Smooth muscle cell (in vitro differentiated cells): ENCODE data around the gene TRIM50. TPM values are rescaled to one million over a fixed set of nuclear protein-coding genes. Genes with fewer than 3 reads are reported as not detected.
A peak's percentile ranks its signal among the peaks of the same experiment; 100 is the strongest.
"Not testable (repeated sequence)": the region's sequence is repeated elsewhere in the genome, so short reads cannot be mapped to it uniquely, and the experiment has no call there.

Source experiments
- DNase-seq: peaks from one replicate; lab custom pipeline; 2025; ENCODE audit not compliant: unreplicated experiment; lab: John Stamatoyannopoulos, UW
- H2AFZ ChIP-seq: fragments of 200-600 bp; sonication (generic); 2 replicates; pipeline ENCODE4 v1.6.0; 2016; ENCODE audit warnings: antibody characterized with exemption, low read depth, mild to moderate bottlenecking
- H3F3A ChIP-seq: fragments of 200-600 bp; sonication (generic); 2 replicates; pipeline ENCODE4 v1.6.0; 2017; ENCODE audit warnings: antibody characterized with exemption, low read depth
- H3K27ac ChIP-seq: fragments of 200-600 bp; sonication (generic); 2 replicates; pipeline ENCODE4 v1.5.1; 2016; ENCODE audit warnings: low read depth, mild to moderate bottlenecking
- H3K27me3 ChIP-seq: fragments of 200-600 bp; sonication (generic); 2 replicates; pipeline ENCODE4 v1.6.1; 2016; ENCODE audit warnings: low read depth, mild to moderate bottlenecking
- H3K36me3 ChIP-seq: fragments of 200-600 bp; sonication (generic); 2 replicates; pipeline ENCODE4 v1.5.1; 2016; ENCODE audit warnings: low read depth
- H3K4me1 ChIP-seq: fragments of 200-600 bp; sonication (generic); 2 replicates; pipeline ENCODE4 v1.5.1; 2016; ENCODE audit warnings: low read depth
- H3K4me2 ChIP-seq: fragments of 200-600 bp; sonication (generic); 2 replicates; pipeline ENCODE4 v1.6.0; 2016; ENCODE audit warnings: mild to moderate bottlenecking
- H3K4me3 ChIP-seq: fragments of 200-600 bp; sonication (generic); 2 replicates; pipeline ENCODE4 v1.5.1; 2016; ENCODE audit warnings: mild to moderate bottlenecking
- H3K79me2 ChIP-seq: fragments of 200-600 bp; sonication (generic); 2 replicates; pipeline ENCODE4 v1.6.0; 2016; ENCODE audit warnings: low read depth, mild to moderate bottlenecking
- H3K9ac ChIP-seq: fragments of 200-600 bp; sonication (generic); 2 replicates; pipeline ENCODE4 v1.6.0; 2016; ENCODE audit warnings: low read depth
- H3K9me3 ChIP-seq: fragments of 200-600 bp; sonication (generic); replicated peaks from 2 replicates; pipeline ENCODE4 v1.5.1; 2016; ENCODE audit warnings: low read depth
- H4K20me1 ChIP-seq: fragments of 200-600 bp; sonication (generic); 2 replicates; pipeline ENCODE4 v1.6.0; 2016; ENCODE audit warnings: low read depth
- WGBS: methylation state at CpG from one replicate; pipeline ENCODE4 v1.1.7; 2016; ENCODE audit warnings: low lambda C conversion rate; 5-methylcytosine and 5-hydroxymethylcytosine counted together
- polyA plus RNA-seq: library from polyadenylated mRNA; unstranded; fragments of >200 nt; fragmentation: Nextera tagmentation; extraction: Ambion mirVana; gene quantifications from 2 replicates; pipeline ENCODE4 v1.2.1, GENCODE V29; 2016
- total RNA-seq: library from RNA; depleted of rRNA; stranded (reverse); fragments of >200 nt; gene quantifications from 2 replicates; pipeline ENCODE4 v1.2.3, GENCODE V29; 2014
- TF ChIP-seq, protein P1 (sequence below): fragments of 200-600 bp; sonication (generic); IDR thresholded peaks from 2 replicates; pipeline ENCODE4 v1.5.1; 2017; ENCODE audit warnings: borderline replicate concordance, mild to moderate bottlenecking, antibody characterized with exemption; ENCODE audit not compliant: insufficient read depth, poor library complexity, severe bottlenecking

Gene TRIM50
- total and polyA plus RNA-seq, 2 experiments from 2014 or later = not detected

DNA sequence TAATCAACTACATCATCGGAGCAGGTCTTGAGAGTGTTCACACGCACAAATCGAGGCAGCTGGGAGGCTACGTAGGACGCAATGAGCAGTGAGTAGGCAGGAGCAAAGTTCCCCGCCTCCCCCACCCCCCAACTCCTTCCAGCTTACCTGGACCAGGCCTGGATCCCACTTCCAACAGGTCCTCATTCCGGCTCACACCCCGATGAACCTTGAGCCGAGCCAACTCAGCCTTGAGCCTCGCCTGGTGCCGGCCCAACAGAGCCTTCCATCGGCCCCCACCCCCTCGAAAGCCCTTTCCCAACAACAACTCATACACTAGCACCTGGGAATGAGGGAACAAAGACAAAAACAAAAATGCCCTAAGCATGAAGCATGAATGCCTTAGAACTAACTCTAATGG lies 20.4 kb downstream of the TRIM50 start:
- WGBS = 95% methylated on average over 13 of the region's 13 CpGs
- H3K36me3 ChIP-seq = no peaks in the 10 kb centered on the region
- H2AFZ ChIP-seq = no peak overlapping the region
- no peak for DNase-seq
- H3K9ac ChIP-seq = no peak overlapping the region
- no peaks in the 10 kb centered on the region for H3K27me3 ChIP-seq
- no peaks in the 10 kb centered on the region for H3F3A ChIP-seq
- peak overlapping the region; percentile 71 for H3K4me3 ChIP-seq
- H4K20me1 ChIP-seq = no peaks in the 10 kb centered on the region
- no peaks in the 10 kb centered on the region for H3K9me3 ChIP-seq
- H3K4me2 ChIP-seq = peak overlapping the region; percentile 92
- H3K27ac ChIP-seq = no peak overlapping the region
- H3K4me1 ChIP-seq = peaks cover 5% of the 10 kb centered on the region
- peaks cover 7% of the 10 kb centered on the region for H3K79me2 ChIP-seq
- TF ChIP-seq, protein P1, sequence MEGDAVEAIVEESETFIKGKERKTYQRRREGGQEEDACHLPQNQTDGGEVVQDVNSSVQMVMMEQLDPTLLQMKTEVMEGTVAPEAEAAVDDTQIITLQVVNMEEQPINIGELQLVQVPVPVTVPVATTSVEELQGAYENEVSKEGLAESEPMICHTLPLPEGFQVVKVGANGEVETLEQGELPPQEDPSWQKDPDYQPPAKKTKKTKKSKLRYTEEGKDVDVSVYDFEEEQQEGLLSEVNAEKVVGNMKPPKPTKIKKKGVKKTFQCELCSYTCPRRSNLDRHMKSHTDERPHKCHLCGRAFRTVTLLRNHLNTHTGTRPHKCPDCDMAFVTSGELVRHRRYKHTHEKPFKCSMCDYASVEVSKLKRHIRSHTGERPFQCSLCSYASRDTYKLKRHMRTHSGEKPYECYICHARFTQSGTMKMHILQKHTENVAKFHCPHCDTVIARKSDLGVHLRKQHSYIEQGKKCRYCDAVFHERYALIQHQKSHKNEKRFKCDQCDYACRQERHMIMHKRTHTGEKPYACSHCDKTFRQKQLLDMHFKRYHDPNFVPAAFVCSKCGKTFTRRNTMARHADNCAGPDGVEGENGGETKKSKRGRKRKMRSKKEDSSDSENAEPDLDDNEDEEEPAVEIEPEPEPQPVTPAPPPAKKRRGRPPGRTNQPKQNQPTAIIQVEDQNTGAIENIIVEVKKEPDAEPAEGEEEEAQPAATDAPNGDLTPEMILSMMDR = no peak

DNA sequence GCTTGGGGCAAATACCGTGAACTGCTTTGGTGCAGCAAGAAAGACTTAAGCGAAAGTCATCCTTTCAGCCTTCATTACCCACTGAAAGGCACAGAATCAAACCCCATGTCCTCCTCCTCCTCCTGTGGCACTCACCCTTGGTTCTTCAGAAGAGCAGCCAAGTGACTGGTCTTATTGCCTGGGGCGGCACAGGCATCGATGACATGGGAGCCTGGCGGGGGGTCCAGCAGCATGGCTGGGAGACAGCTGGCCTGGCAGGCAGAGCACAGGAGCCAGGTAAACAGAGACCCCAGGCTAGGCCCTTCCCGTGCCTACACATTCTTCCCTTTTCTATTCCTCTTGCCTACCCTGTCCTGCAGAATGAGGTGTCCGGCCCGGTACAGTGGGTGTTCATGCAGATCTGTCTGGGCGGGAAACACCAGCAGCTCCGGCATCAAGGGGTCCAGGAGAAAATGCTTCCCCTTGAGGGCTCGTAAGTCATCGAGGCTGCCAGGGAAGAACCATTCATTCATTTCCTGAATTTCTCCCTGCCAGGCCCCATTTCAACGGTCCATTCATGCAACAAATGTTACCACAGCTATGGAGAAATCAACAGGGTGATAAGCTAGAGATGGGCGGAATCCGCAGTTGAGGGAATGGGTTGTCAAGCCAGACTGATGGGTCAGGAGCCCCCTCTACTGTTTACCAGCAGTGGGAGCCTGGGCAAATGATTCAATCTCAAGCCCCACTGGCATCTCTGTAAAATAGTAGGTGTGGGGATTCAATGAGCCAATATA lies 23.1 kb downstream of the TRIM50 start:
- not testable (repeated sequence) for H3K4me3 ChIP-seq, H3K9me3 ChIP-seq, H3K27me3 ChIP-seq, H3F3A ChIP-seq, H3K9ac ChIP-seq, H3K79me2 ChIP-seq, H3K27ac ChIP-seq, H3K36me3 ChIP-seq, DNase-seq, H4K20me1 ChIP-seq, H3K4me2 ChIP-seq, H3K4me1 ChIP-seq, H2AFZ ChIP-seq
- 96% methylated on average over 14 of the region's 15 CpGs for WGBS

DNA sequence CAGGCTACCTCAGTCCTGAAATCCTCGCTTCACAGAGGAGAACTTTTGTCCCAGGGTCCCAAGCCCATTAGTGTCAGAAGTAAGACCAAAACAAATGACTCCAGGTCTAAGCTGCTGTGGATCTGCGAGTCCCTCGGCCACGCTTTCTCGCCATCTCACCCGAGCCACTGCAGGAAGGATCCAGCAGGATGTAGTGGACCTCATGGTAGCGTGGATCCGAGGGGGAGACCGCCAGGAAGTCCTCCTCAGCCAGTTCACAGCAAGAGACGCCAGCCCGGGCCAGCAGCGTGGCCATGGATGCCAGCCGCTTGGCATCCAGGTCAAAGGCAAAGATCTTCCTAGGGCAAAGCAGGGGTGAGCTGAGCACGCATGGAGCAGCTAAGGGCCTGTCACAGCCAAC lies 23.8 kb downstream of the TRIM50 start:
- H3K4me1 ChIP-seq = peaks cover 4% of the 10 kb centered on the region
- peaks cover 3% of the 10 kb centered on the region for H3K79me2 ChIP-seq
- no peak for DNase-seq
- no peaks in the 10 kb centered on the region for H3F3A ChIP-seq
- H4K20me1 ChIP-seq = no peaks in the 10 kb centered on the region
- H3K27me3 ChIP-seq = no peaks in the 10 kb centered on the region
- H2AFZ ChIP-seq = no peak overlapping the region
- no peak overlapping the region for H3K4me2 ChIP-seq
- TF ChIP-seq, protein P1 = no peak
- 98% methylated on average over 14 of the region's 14 CpGs for WGBS
- no peak overlapping the region for H3K4me3 ChIP-seq
- no peak overlapping the region for H3K27ac ChIP-seq
- H3K9ac ChIP-seq = no peak overlapping the region
- H3K9me3 ChIP-seq = no peaks in the 10 kb centered on the region
- no peaks in the 10 kb centered on the region for H3K36me3 ChIP-seq

DNA sequence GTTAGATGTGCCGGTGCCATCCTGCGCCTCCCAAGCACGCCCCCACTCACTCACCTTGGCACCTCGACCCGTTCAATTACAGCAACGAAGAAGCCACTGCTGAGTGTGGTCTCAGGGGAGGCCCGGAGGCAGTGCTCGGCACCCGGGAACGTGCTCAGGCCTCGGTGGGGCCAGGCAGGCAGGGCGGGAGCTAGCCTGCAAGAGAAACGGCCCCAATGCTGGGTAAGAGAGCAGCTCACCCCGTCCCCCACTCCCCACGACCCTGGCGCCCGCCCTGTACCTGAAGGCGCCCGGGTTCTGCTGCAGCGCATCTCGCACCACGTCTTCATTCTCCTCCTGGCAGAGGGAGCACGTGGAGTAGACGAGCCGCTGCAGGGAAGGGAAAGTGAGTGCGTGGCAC lies 24.3 kb downstream of the TRIM50 start:
- TF ChIP-seq, protein P1 = no peak
- no peaks in the 10 kb centered on the region for H3K36me3 ChIP-seq
- no peaks in the 10 kb centered on the region for H4K20me1 ChIP-seq
- H3F3A ChIP-seq = no peaks in the 10 kb centered on the region
- H3K9me3 ChIP-seq = no peaks in the 10 kb centered on the region
- 97% methylated on average over 26 of the region's 26 CpGs for WGBS
- no peak overlapping the region for H2AFZ ChIP-seq
- no peak overlapping the region for H3K4me3 ChIP-seq
- H3K27ac ChIP-seq = no peak overlapping the region
- no peak overlapping the region for H3K9ac ChIP-seq
- H3K79me2 ChIP-seq = no peaks in the 10 kb centered on the region
- no peaks in the 10 kb centered on the region for H3K27me3 ChIP-seq
- H3K4me2 ChIP-seq = no peak overlapping the region
- no peaks in the 10 kb centered on the region for H3K4me1 ChIP-seq
- no peak for DNase-seq

DNA sequence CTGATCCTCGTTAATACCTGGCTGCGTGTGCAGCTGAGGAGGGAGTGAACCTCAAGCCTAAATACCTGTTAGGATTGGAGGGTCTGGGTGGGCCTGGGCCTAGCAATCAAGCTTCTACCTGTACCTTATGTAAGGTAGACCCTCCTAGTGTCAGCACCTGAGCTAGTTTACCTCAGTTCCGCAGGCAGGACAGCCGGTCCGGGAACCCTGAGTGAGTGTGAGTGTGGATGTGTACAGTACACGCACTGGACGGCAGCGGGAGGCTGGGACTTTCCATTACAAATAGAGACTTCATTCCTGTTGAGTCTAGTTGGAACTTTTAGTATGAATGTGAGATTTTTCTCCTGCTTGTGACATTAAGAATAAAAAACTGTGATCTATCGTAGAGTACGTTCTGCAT lies 25.0 kb downstream of the TRIM50 start:
- H3K27ac ChIP-seq, H3K4me3 ChIP-seq, H3K79me2 ChIP-seq, H3K4me1 ChIP-seq, H3K4me2 ChIP-seq, DNase-seq, H4K20me1 ChIP-seq, H3K9me3 ChIP-seq, H3F3A ChIP-seq, H3K9ac ChIP-seq, H3K36me3 ChIP-seq, H3K27me3 ChIP-seq, H2AFZ ChIP-seq: not testable (repeated sequence)
- 96% methylated on average over 10 of the region's 10 CpGs for WGBS

DNA sequence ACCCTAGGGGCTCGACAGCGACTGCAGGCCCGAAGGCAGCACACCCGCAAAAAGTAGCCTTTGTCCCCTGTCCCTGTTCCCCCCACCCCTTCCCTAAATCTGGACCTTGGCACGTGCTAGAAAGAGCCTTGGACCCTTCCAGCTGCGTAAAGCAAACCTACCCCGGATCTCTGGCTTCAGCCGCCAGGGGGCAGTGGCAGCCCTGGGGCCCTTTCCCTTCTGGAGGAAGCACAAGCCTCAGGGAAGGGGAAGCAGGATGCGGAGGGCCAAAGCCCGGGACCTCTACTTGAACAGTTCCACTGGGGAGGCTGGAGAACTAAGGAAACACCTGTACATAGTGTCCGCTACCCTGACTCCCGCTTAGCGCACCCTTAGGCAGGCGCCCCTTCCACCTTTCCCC lies 26.8 kb downstream of the TRIM50 start:
- not testable (repeated sequence) for H3K27ac ChIP-seq, H3K27me3 ChIP-seq, H3K4me3 ChIP-seq, H3K79me2 ChIP-seq, H3K4me2 ChIP-seq, H3F3A ChIP-seq, H3K9ac ChIP-seq, H2AFZ ChIP-seq, H3K9me3 ChIP-seq, H3K4me1 ChIP-seq, H4K20me1 ChIP-seq, H3K36me3 ChIP-seq, DNase-seq
- 75% methylated on average over 7 of the region's 14 CpGs for WGBS
